Thyroid gland (tissue), 4 donors: ENCODE results near the gene RAMAC.

Source experiments
- CTCF ChIP-seq, 6 experiments: fragments of 200-600 bp in 3 of 6; fragments of 450-650 bp in 3 of 6; sonication (generic) in 3 of 6; IDR thresholded peaks; one replicate each; pipeline ENCODE4 v1.5.1; 2016 to 2019; ENCODE audit warnings: antibody characterized with exemption in 6 of 6, mild to moderate bottlenecking in 2 of 6, inconsistent platforms in 1 of 6, moderate library complexity in 1 of 6
- POLR2A ChIP-seq, 2 donors: fragments of 450-650 bp; IDR thresholded peaks; one replicate each; pipeline ENCODE4 v1.6.1; 2017; ENCODE audit warnings: antibody characterized with exemption in 2 of 2, mild to moderate bottlenecking in 2 of 2, moderate library complexity in 1 of 2

- TF ChIP-seq CTCF (IDR thresholded peaks at IDR 0.05) = no peak
- no peak for TF ChIP-seq POLR2A (IDR thresholded peaks at IDR 0.05)
These were observed 44.0 kb downstream of the RAMAC start for GRCh38 chr15:83030021-83030420.
